Choroid plexus epithelial cell (primary cell): ENCODE results near the gene DBP.

Source experiments
- DNase-seq: peaks from one replicate; pipeline ENCODE4 v3.0.0-alpha.2; 2010; ENCODE audit warnings: low read depth
- H3K4me3 ChIP-seq: 2 replicates; pipeline ENCODE4 v1.5.1; 2011; ENCODE audit warnings: low read depth, mild to moderate bottlenecking, control low read depth, low read length, moderate library complexity
- CTCF ChIP-seq: conservative IDR thresholded peaks from 2 replicates; pipeline ENCODE4 v1.5.1; 2011; ENCODE audit warnings: low read depth, mild to moderate bottlenecking, control low read depth, inconsistent platforms, low read length, moderate library complexity

Gene DBP

GRCh38 chr19:48629599-48630295 lies 7.4 kb downstream of the DBP start:
- peak; percentile 79 for DNase-seq
- TF ChIP-seq CTCF, result no peak
- peak overlapping the region; percentile 26 for H3K4me3 ChIP-seq

GRCh38 chr19:48629297-48629598 lies 7.9 kb downstream of the DBP start:
- no peak overlapping the region for H3K4me3 ChIP-seq
- DNase-seq, result no peak
- no peak for TF ChIP-seq CTCF

- TF ChIP-seq CTCF, result no peak
- peak; percentile 75 for DNase-seq
- no peak overlapping the region for H3K4me3 ChIP-seq
Observed at GRCh38 chr19:48628486-48629296, 8.5 kb downstream of the DBP start.

GRCh38 chr19:48627865-48628314 lies 9.3 kb downstream of the DBP start:
- TF ChIP-seq CTCF, result no peak
- H3K4me3 ChIP-seq, result no peak overlapping the region
- DNase-seq, result no peak

GRCh38 chr19:48627201-48627864 lies 9.8 kb downstream of the DBP start:
- no peak overlapping the region for H3K4me3 ChIP-seq
- no peak for TF ChIP-seq CTCF
- DNase-seq, result no peak

- TF ChIP-seq CTCF, result no peak
- DNase-seq, result no peak
Observed at GRCh38 chr19:48625891-48626327, 11.3 kb downstream of the DBP start.

More at GRCh38 chr19:48625891-48626327, 11.3 kb downstream of the DBP start:
- no peak overlapping the region for H3K4me3 ChIP-seq
